Measurements from ENCODE around the gene ANKZF1.

- TF ChIP-seq POLR2AphosphoS5 (IDR thresholded peaks at IDR 0.05; ENCODE audit: borderline replicate concordance, low read depth, low read length) (no peak), EZH2 (IDR thresholded peaks at IDR 0.05) (no peak)
Observed at GRCh38 chr2:219268294-219268693, 38.7 kb downstream of the ANKZF1 start.
